Measurements from ENCODE around the gene FGFBP3. TPM values are rescaled to one million over a fixed set of nuclear protein-coding genes. Genes with fewer than 3 reads are reported as not detected.
"Not testable (repeated sequence)": the region's sequence is repeated elsewhere in the genome, so short reads cannot be mapped to it uniquely, and the experiment has no call there.

FGFBP3 gene
- polyA plus RNA-seq, 4 donors = 2.9 to 3.3 (median 3.2) TPM

- no peak for DNase-seq (ENCODE audit: low read depth in 4 of 4, low spot score in 3 of 4)
Observed at GRCh38 chr10:91907033-91907594, 2.2 kb downstream of the FGFBP3 start.

GRCh38 chr10:91901784-91902677, 7.3 kb downstream of the FGFBP3 start:
- DNase-seq (ENCODE audit: low read depth in 4 of 4, low spot score in 3 of 4) = no peak

GRCh38 chr10:91897421-91897820, 11.9 kb downstream of the FGFBP3 start:
- no peak for DNase-seq (ENCODE audit: low read depth in 4 of 4, low spot score in 3 of 4)

- no peak for DNase-seq (ENCODE audit: low read depth in 4 of 4, low spot score in 3 of 4)
Observed at GRCh38 chr10:91896212-91896756, 13.0 kb downstream of the FGFBP3 start.

GRCh38 chr10:91894261-91894685, 15.0 kb downstream of the FGFBP3 start:
- DNase-seq (ENCODE audit: low read depth in 4 of 4, low spot score in 3 of 4) = not testable (repeated sequence)

GRCh38 chr10:91893051-91893450, 16.2 kb downstream of the FGFBP3 start:
- DNase-seq (ENCODE audit: low read depth in 4 of 4, low spot score in 3 of 4) = no peak

GRCh38 chr10:91891125-91892001, 17.9 kb downstream of the FGFBP3 start:
- no peak for DNase-seq (ENCODE audit: low read depth in 4 of 4, low spot score in 3 of 4)

- peak in 1 of 4 donors; percentile 54 for DNase-seq (ENCODE audit: low read depth in 4 of 4, low spot score in 3 of 4)
Observed at GRCh38 chr10:91887272-91888076, 21.8 kb downstream of the FGFBP3 start.

GRCh38 chr10:91886954-91887271, 22.4 kb downstream of the FGFBP3 start:
- DNase-seq (ENCODE audit: low read depth in 4 of 4, low spot score in 3 of 4) = no peak

GRCh38 chr10:91885362-91886079, 23.8 kb downstream of the FGFBP3 start:
- no peak for DNase-seq (ENCODE audit: low read depth in 4 of 4, low spot score in 3 of 4)

GRCh38 chr10:91884536-91884935, 24.8 kb downstream of the FGFBP3 start:
- DNase-seq (ENCODE audit: low read depth in 4 of 4, low spot score in 3 of 4) = no peak

- peak in 1 of 4 donors; percentile 58 for DNase-seq (ENCODE audit: low read depth in 4 of 4, low spot score in 3 of 4)
Observed at GRCh38 chr10:91883549-91884444, 25.5 kb downstream of the FGFBP3 start.

GRCh38 chr10:91880310-91880709, 29.0 kb downstream of the FGFBP3 start:
- DNase-seq (ENCODE audit: low read depth in 4 of 4, low spot score in 3 of 4) = no peak

GRCh38 chr10:91879515-91880170, 29.6 kb downstream of the FGFBP3 start:
- no peak for DNase-seq (ENCODE audit: low read depth in 4 of 4, low spot score in 3 of 4)

GRCh38 chr10:91875779-91876178, 33.5 kb downstream of the FGFBP3 start:
- no peak for DNase-seq (ENCODE audit: low read depth in 4 of 4, low spot score in 3 of 4)

GRCh38 chr10:91875156-91875555, 34.1 kb downstream of the FGFBP3 start:
- DNase-seq (ENCODE audit: low read depth in 4 of 4, low spot score in 3 of 4) = no peak

GRCh38 chr10:91865562-91866081, 43.7 kb downstream of the FGFBP3 start:
- DNase-seq (ENCODE audit: low read depth in 4 of 4, low spot score in 3 of 4) = no peak

- DNase-seq (ENCODE audit: low read depth in 4 of 4, low spot score in 3 of 4) = no peak
Observed at GRCh38 chr10:91864744-91865143, 44.5 kb downstream of the FGFBP3 start.

Measured in left renal pelvis (tissue), 4 donors.